Mucosa of descending colon (tissue), 3 donors: ENCODE results near the gene VRK1. TPM values are rescaled to one million over a fixed set of nuclear protein-coding genes. Genes with fewer than 3 reads are reported as not detected.

Experiments used
- ATAC-seq: fragments of 200-7000 bp; cut with Tn5 transposase; one replicate; pipeline ENCODE4 v1.9.1; 2020; ENCODE audit warnings: mild to moderate bottlenecking, moderate library complexity
- DNase-seq, 3 donors: peaks; one replicate each; pipeline ENCODE4 v3.0.0-alpha.2; 2020
- H3K36me3 ChIP-seq: fragments of 200-600 bp; one replicate; pipeline ENCODE4 v1.8.0; 2021; ENCODE audit warnings: low read depth, mild to moderate bottlenecking
- H3K4me1 ChIP-seq: fragments of 200-600 bp; one replicate; pipeline ENCODE4 v1.8.0; 2021; ENCODE audit warnings: low read depth, mild to moderate bottlenecking
- H3K4me3 ChIP-seq: fragments of 200-600 bp; one replicate; pipeline ENCODE4 v1.8.0; 2021; ENCODE audit warnings: mild to moderate bottlenecking
- H3K9me3 ChIP-seq: fragments of 200-600 bp; one replicate; pipeline ENCODE4 v1.8.0; 2021; ENCODE audit warnings: mild to moderate bottlenecking
- CTCF ChIP-seq: fragments of 200-600 bp; IDR thresholded peaks from one replicate; pipeline ENCODE4 v1.8.0; 2022; ENCODE audit warnings: antibody characterized with exemption, mild to moderate bottlenecking
- intact Hi-C, 2 donors: fragments of 100-400 bp; cut with DNase I in 1 of 2; cut with micrococcal nuclease in 1 of 2; formaldehyde crosslinking; loops; one replicate each; pipeline versions ENCODE4 v1.11.0 to v1.11.1; 2022; cut with DNase I, micrococcal nuclease
- total RNA-seq, 3 donors: library from RNA; stranded (reverse); fragmentation: NEBNext Ultra II Directional in 2 of 3; extraction: Animal tissue kit (Norgen Biotek cat#: 25700) in 2 of 3; gene quantifications; one replicate each; pipeline versions ENCODE4 v1.2.1 to v1.2.4, GENCODE V29; 2021 to 2023
- donor health status: DM: no; HTN: no; CAD: no; lungs with moderate emphysema.
- donor health status: DM: no; HTN: no; CAD: no.
- donor health status: DM: no; HTN: yes; CAD: no.

Gene VRK1
- total RNA-seq, 3 donors from 2014 or later: 15.3 to 19.8 (median 19.4) TPM

GRCh38 chr14:96790706-96791105 is 6.5 kb upstream of the VRK1 start:
- TF ChIP-seq CTCF: no peak
- intact Hi-C loops: no loop called here
- DNase-seq (no peak), ATAC-seq (no peak)
- Histone ChIP-seq H3K9me3 (no peaks in the 10 kb centered on the region), H3K4me1 (no peaks in the 10 kb centered on the region), H3K4me3 (no peak overlapping the region), H3K36me3 (no peaks in the 10 kb centered on the region)

- DNase-seq: no peak
- no peak for ATAC-seq
- Histone ChIP-seq H3K36me3 (no peaks in the 10 kb centered on the region), H3K4me3 (no peak overlapping the region), H3K4me1 (no peaks in the 10 kb centered on the region), H3K9me3 (no peaks in the 10 kb centered on the region)
- intact Hi-C loops: no loop called here
- no peak for TF ChIP-seq CTCF
Measured at GRCh38 chr14:96792003-96792402, 5.2 kb upstream of the VRK1 start.

- intact Hi-C loops: no loop called here
- no peak for TF ChIP-seq CTCF
- Histone ChIP-seq H3K9me3 (no peaks in the 10 kb centered on the region), H3K36me3 (no peaks in the 10 kb centered on the region), H3K4me1 (no peaks in the 10 kb centered on the region), H3K4me3 (no peak overlapping the region)
- DNase-seq: no peak
- ATAC-seq: no peak
Measured at GRCh38 chr14:96792591-96792990, 4.6 kb upstream of the VRK1 start.

- no peaks in the 10 kb centered on the region for H3K36me3 ChIP-seq
- H3K4me3 ChIP-seq: no peak overlapping the region
- no peak for DNase-seq
- peaks cover 4% of the 10 kb centered on the region for H3K4me1 ChIP-seq
- no peak for ATAC-seq
- no peak for TF ChIP-seq CTCF
- no peaks in the 10 kb centered on the region for H3K9me3 ChIP-seq
- intact Hi-C loops: no loop called here
Measured at GRCh38 chr14:96793547-96793946, 3.6 kb upstream of the VRK1 start.

- Histone ChIP-seq H3K36me3 (no peaks in the 10 kb centered on the region), H3K9me3 (no peaks in the 10 kb centered on the region), H3K4me1 (peaks cover 4% of the 10 kb centered on the region), H3K4me3 (no peak overlapping the region)
- no peak for TF ChIP-seq CTCF
- intact Hi-C loops: no loop called here
- ATAC-seq (no peak), DNase-seq (no peak)
Measured at GRCh38 chr14:96795109-96795828, 1.9 kb upstream of the VRK1 start.
